CD14-positive monocyte (primary cell): ENCODE measurements around the gene WNT9B. TPM values are rescaled to one million over a fixed set of nuclear protein-coding genes. Genes with fewer than 3 reads are reported as not detected.

Experiments used
- DNase-seq, 3 donors: peaks; one replicate each; pipeline ENCODE4 v3.0.0-alpha.2; 2011 to 2022
- H2AFZ ChIP-seq: 2 replicates; pipeline ENCODE4 v1.6.0; 2012; ENCODE audit warnings: mild to moderate bottlenecking, low read depth, low read length, inconsistent platforms; ENCODE audit not compliant: insufficient read depth, poor library complexity, severe bottlenecking
- H3K27ac ChIP-seq, 2 donors: 1 replicate in 1 of 2; 2 replicates in 1 of 2; pipeline ENCODE4 v1.5.1; 2012 to 2013; ENCODE audit warnings: low read length in 2 of 2, control low read depth in 1 of 2, inconsistent platforms in 1 of 2, low read depth in 1 of 2, mild to moderate bottlenecking in 1 of 2
- H3K27me3 ChIP-seq, 2 donors: one replicate each; pipeline versions ENCODE4 v1.6.0 to v1.6.1; 2011 to 2013; ENCODE audit warnings: low read length in 2 of 2; ENCODE audit not compliant: control insufficient read depth in 2 of 2, insufficient read depth in 2 of 2
- H3K36me3 ChIP-seq, 2 donors: replicated peaks in 1 of 2; 1 replicate in 1 of 2; 2 replicates in 1 of 2; pipeline versions ENCODE4 v1.5.1 to v1.6.1; 2012 to 2013; ENCODE audit warnings: low read length in 2 of 2, control low read depth in 1 of 2, inconsistent platforms in 1 of 2, mild to moderate bottlenecking in 1 of 2; ENCODE audit not compliant: insufficient read depth in 2 of 2, control insufficient read depth in 1 of 2
- H3K4me1 ChIP-seq, 2 donors: 1 replicate in 1 of 2; 2 replicates in 1 of 2; pipeline versions ENCODE4 v1.5.1 to v1.6.1; 2012 to 2013; ENCODE audit warnings: low read length in 2 of 2, control low read depth in 1 of 2, inconsistent platforms in 1 of 2, mild to moderate bottlenecking in 1 of 2, moderate library complexity in 1 of 2; ENCODE audit not compliant: insufficient read depth in 2 of 2, control insufficient read depth in 1 of 2
- H3K4me2 ChIP-seq: replicated peaks from 2 replicates; pipeline ENCODE3; 2012; ENCODE audit warnings: low read length, moderate library complexity, mild to moderate bottlenecking; ENCODE audit not compliant: poor library complexity, severe bottlenecking; ENCODE audit errors: extremely low read depth
- H3K4me3 ChIP-seq, 3 experiments: fragments of 200-600 bp in 1 of 3; sonication (generic) in 1 of 3; replicated peaks in 1 of 3; 1 replicate in 2 of 3; 2 replicates in 1 of 3; pipeline ENCODE4 v1.5.1; 2011 to 2013; ENCODE audit warnings: low read length in 3 of 3, mild to moderate bottlenecking in 3 of 3, control low read depth in 2 of 3, low read depth in 2 of 3, inconsistent platforms in 1 of 3, moderate library complexity in 1 of 3
- H3K79me2 ChIP-seq: 2 replicates; pipeline ENCODE4 v1.6.0; 2012; ENCODE audit warnings: mild to moderate bottlenecking, control low read depth, inconsistent platforms, low read length, moderate library complexity; ENCODE audit not compliant: insufficient read depth
- H3K9ac ChIP-seq: 2 replicates; pipeline ENCODE4 v1.6.0; 2017; ENCODE audit warnings: low read length, mild to moderate bottlenecking; ENCODE audit not compliant: insufficient read depth, poor library complexity, severe bottlenecking
- H3K9me3 ChIP-seq, 2 donors: replicated peaks in 1 of 2; 1 replicate in 1 of 2; 2 replicates in 1 of 2; pipeline versions ENCODE4 v1.5.1 to v1.6.1; 2012 to 2013; ENCODE audit warnings: low read length in 2 of 2, control low read depth in 1 of 2; ENCODE audit not compliant: control insufficient read depth in 1 of 2, insufficient read depth in 1 of 2
- H4K20me1 ChIP-seq: 2 replicates; pipeline ENCODE4 v1.6.0; 2012; ENCODE audit warnings: mild to moderate bottlenecking, low read length, control low read depth, moderate library complexity; ENCODE audit not compliant: insufficient read depth
- H3K27ac Mint-ChIP-seq, 7 donors: one replicate each; pipeline ENCODE4 v1.8.0; 2020; ENCODE audit warnings: mild to moderate bottlenecking in 7 of 7, mixed read lengths in 7 of 7, moderate library complexity in 6 of 7, inconsistent platforms in 2 of 7
- H3K27me3 Mint-ChIP-seq, 3 donors: one replicate each; pipeline ENCODE4 v1.8.0; 2021 to 2022; ENCODE audit warnings: low read depth in 3 of 3, mild to moderate bottlenecking in 3 of 3, mixed read lengths in 3 of 3, moderate library complexity in 3 of 3, inconsistent platforms in 1 of 3
- H3K36me3 Mint-ChIP-seq, 2 donors: one replicate each; pipeline ENCODE4 v1.8.0; 2020; ENCODE audit warnings: mixed read lengths in 2 of 2, inconsistent platforms in 1 of 2, mild to moderate bottlenecking in 1 of 2
- H3K4me1 Mint-ChIP-seq: one replicate; pipeline ENCODE4 v1.8.0; 2020; ENCODE audit warnings: mild to moderate bottlenecking, mixed read lengths
- H3K4me3 Mint-ChIP-seq, 2 donors: one replicate each; pipeline ENCODE4 v1.8.0; 2020; ENCODE audit warnings: mild to moderate bottlenecking in 2 of 2, mixed read lengths in 2 of 2, moderate library complexity in 1 of 2
- H3K9me3 Mint-ChIP-seq, 7 donors: one replicate each; pipeline ENCODE4 v1.8.0; 2020 to 2022; ENCODE audit warnings: mixed read lengths in 7 of 7, mild to moderate bottlenecking in 6 of 7, moderate library complexity in 6 of 7, inconsistent platforms in 2 of 7
- CTCF ChIP-seq: fragments of 200-600 bp; IDR thresholded peaks from one replicate; pipeline ENCODE4 v1.8.0; 2022; ENCODE audit warnings: antibody characterized with exemption, mild to moderate bottlenecking
- WGBS: methylation state at CpG from one replicate; pipeline ENCODE4 v1.1.5; 2013; ENCODE audit warnings: missing lambda C conversion rate; ENCODE audit not compliant: insufficient coverage; 5-methylcytosine and 5-hydroxymethylcytosine counted together
- intact Hi-C, 2 donors: fragments of 100-400 bp; cut with micrococcal nuclease; formaldehyde crosslinking; loops; one replicate each; pipeline versions ENCODE4 v1.15.0 to v1.15.1; 2023
- polyA plus RNA-seq, 3 donors: library from polyadenylated mRNA; depleted of rRNA in 1 of 3; unstranded in 2 of 3; stranded (reverse) in 1 of 3; fragments of 300-500 nt in 2 of 3; fragments of >200 nt in 1 of 3; fragmentation: Illumina TruSeq in 2 of 3; gene quantifications; 1 replicate in 2 of 3; 2 replicates in 1 of 3; pipeline ENCODE4 v1.2.3, GENCODE V29; 2012 to 2021

Gene WNT9B
- polyA plus RNA-seq, 3 donors: 0.19 TPM; not detected in 2

GRCh38 chr17:46892192-46892703 lies 40.9 kb downstream of the WNT9B start:
- no peak overlapping the region for H3K4me2 ChIP-seq
- H4K20me1 ChIP-seq: no peaks in the 10 kb centered on the region
- peaks cover 15 to 22% (median 15%) of the 10 kb centered on the region in 3 donors for H3K27me3 Mint-ChIP-seq
- H3K4me1 ChIP-seq: peaks cover 4 to 17% of the 10 kb centered on the region in 2 donors
- WGBS: 42% methylated on average over 3 of the region's 4 CpGs
- H3K36me3 ChIP-seq: no peaks in the 10 kb centered on the region
- no peaks in the 10 kb centered on the region for H3K79me2 ChIP-seq
- intact Hi-C loops: no loop called here
- H3K4me3 Mint-ChIP-seq: no peak overlapping the region
- H3K36me3 Mint-ChIP-seq: no peaks in the 10 kb centered on the region
- no peak overlapping the region for H3K27ac ChIP-seq
- peaks cover 0 to 1% (median 0%) of the 10 kb centered on the region in 7 donors for H3K9me3 Mint-ChIP-seq
- no peak overlapping the region for H3K27ac Mint-ChIP-seq
- TF ChIP-seq CTCF: no peak
- peaks cover 16% of the 10 kb centered on the region for H3K4me1 Mint-ChIP-seq
- peaks cover 0 to 2% of the 10 kb centered on the region in 2 donors for H3K27me3 ChIP-seq
- no peak overlapping the region for H3K9ac ChIP-seq
- H3K4me3 ChIP-seq: no peak overlapping the region
- no peak overlapping the region for H2AFZ ChIP-seq
- no peaks in the 10 kb centered on the region for H3K9me3 ChIP-seq
- DNase-seq: no peak

- H3K4me3 Mint-ChIP-seq: no peak overlapping the region
- H3K9me3 ChIP-seq: peaks cover 0 to 1% of the 10 kb centered on the region in 2 donors
- H3K9me3 Mint-ChIP-seq: peaks cover 0 to 4% (median 0%) of the 10 kb centered on the region in 7 donors
- H3K4me3 ChIP-seq: no peak overlapping the region
- no peak overlapping the region for H3K4me2 ChIP-seq
- no peak for TF ChIP-seq CTCF
- no peak for DNase-seq
- no peaks in the 10 kb centered on the region for H3K36me3 ChIP-seq
- no peak overlapping the region for H2AFZ ChIP-seq
- H4K20me1 ChIP-seq: no peaks in the 10 kb centered on the region
- H3K9ac ChIP-seq: no peak overlapping the region
- no peaks in the 10 kb centered on the region for H3K36me3 Mint-ChIP-seq
- intact Hi-C loops: no loop called here
- peaks cover 4 to 17% of the 10 kb centered on the region in 2 donors for H3K4me1 ChIP-seq
- H3K4me1 Mint-ChIP-seq: peaks cover 16% of the 10 kb centered on the region
- H3K27me3 Mint-ChIP-seq: peaks cover 13 to 20% (median 14%) of the 10 kb centered on the region in 3 donors
- H3K27ac Mint-ChIP-seq: no peak overlapping the region
- no peak overlapping the region for H3K27ac ChIP-seq
- 91% methylated on average over 9 of the region's 9 CpGs for WGBS
- H3K79me2 ChIP-seq: no peaks in the 10 kb centered on the region
- H3K27me3 ChIP-seq: peaks cover 0 to 2% of the 10 kb centered on the region in 2 donors
Measured at GRCh38 chr17:46894024-46894423, 42.6 kb downstream of the WNT9B start.
